ENCODE measurements around the gene ACADSB. TPM values are rescaled to one million over a fixed set of nuclear protein-coding genes. Genes with fewer than 3 reads are reported as not detected.

The ACADSB gene
- total RNA-seq, 1 donor from 2014 or later, result 15.0 TPM

GRCh38 chr10:122995936-122996335 is 12.9 kb upstream of the ACADSB start:
- TF ChIP-seq EZH2phosphoT487 (IDR thresholded peaks at IDR 0.05) (no peak), CTCF (IDR thresholded peaks at IDR 0.05) (no peak)
- H3K4me2 ChIP-seq, result no peak overlapping the region
- H4K20me1 ChIP-seq (ENCODE audit: low read depth), result peaks cover 5% of the 10 kb centered on the region
- H3K9me3 ChIP-seq (ENCODE audit: low read depth), result no peaks in the 10 kb centered on the region
- no peak overlapping the region for H3K4me3 ChIP-seq
- H3K27me3 Mint-ChIP-seq (ENCODE audit: insufficient read depth, low read depth), result no peaks in the 10 kb centered on the region
- H3K27ac Mint-ChIP-seq, result no peak overlapping the region
- peaks cover 8% of the 10 kb centered on the region for H3K36me3 ChIP-seq
- peaks cover 10% of the 10 kb centered on the region for H3K4me1 ChIP-seq
- no peak overlapping the region for H3K27ac ChIP-seq
- H3K9me3 Mint-ChIP-seq, result no peaks in the 10 kb centered on the region
- no peak for DNase-seq (ENCODE audit: low spot score)
- no peak overlapping the region for H2AFZ ChIP-seq (replicated peaks)
- no peaks in the 10 kb centered on the region for H3K27me3 ChIP-seq
- H3K79me2 ChIP-seq (ENCODE audit: low read depth), result peaks cover 14% of the 10 kb centered on the region
- H3K9ac ChIP-seq, result no peak overlapping the region
- peaks cover 3% of the 10 kb centered on the region for H3K36me3 Mint-ChIP-seq
- H3K4me1 Mint-ChIP-seq, result no peaks in the 10 kb centered on the region
- no peak overlapping the region for H3K4me3 Mint-ChIP-seq
- H3F3A ChIP-seq (ENCODE audit: low read depth), result no peaks in the 10 kb centered on the region

GRCh38 chr10:122997864-122998263 is 10.9 kb upstream of the ACADSB start:
- Histone ChIP-seq H3K79me2 (ENCODE audit: low read depth) (peaks cover 33% of the 10 kb centered on the region), H3K9ac (no peak overlapping the region), H3K27ac (no peak overlapping the region), H3K4me2 (no peak overlapping the region), H2AFZ (replicated peaks) (no peak overlapping the region), H3K27me3 (no peaks in the 10 kb centered on the region), H3K4me3 (no peak overlapping the region), H4K20me1 (ENCODE audit: low read depth) (peaks cover 5% of the 10 kb centered on the region), H3F3A (ENCODE audit: low read depth) (no peaks in the 10 kb centered on the region), H3K4me1 (peaks cover 10% of the 10 kb centered on the region), H3K9me3 (ENCODE audit: low read depth) (no peaks in the 10 kb centered on the region), H3K36me3 (no peaks in the 10 kb centered on the region)
- TF ChIP-seq EZH2phosphoT487 (IDR thresholded peaks at IDR 0.05), result no peak
- no peak for TF ChIP-seq CTCF (IDR thresholded peaks at IDR 0.05)
- TF ChIP-seq EZH2 (IDR thresholded peaks at IDR 0.05), result no peak
- Mint-ChIP-seq H3K4me3 (no peak overlapping the region), H3K36me3 (peaks cover 3% of the 10 kb centered on the region), H3K4me1 (no peaks in the 10 kb centered on the region), H3K27ac (no peak overlapping the region), H3K9me3 (no peaks in the 10 kb centered on the region), H3K27me3 (ENCODE audit: insufficient read depth, low read depth) (no peaks in the 10 kb centered on the region)
- DNase-seq (ENCODE audit: low spot score), result no peak

DNA sequence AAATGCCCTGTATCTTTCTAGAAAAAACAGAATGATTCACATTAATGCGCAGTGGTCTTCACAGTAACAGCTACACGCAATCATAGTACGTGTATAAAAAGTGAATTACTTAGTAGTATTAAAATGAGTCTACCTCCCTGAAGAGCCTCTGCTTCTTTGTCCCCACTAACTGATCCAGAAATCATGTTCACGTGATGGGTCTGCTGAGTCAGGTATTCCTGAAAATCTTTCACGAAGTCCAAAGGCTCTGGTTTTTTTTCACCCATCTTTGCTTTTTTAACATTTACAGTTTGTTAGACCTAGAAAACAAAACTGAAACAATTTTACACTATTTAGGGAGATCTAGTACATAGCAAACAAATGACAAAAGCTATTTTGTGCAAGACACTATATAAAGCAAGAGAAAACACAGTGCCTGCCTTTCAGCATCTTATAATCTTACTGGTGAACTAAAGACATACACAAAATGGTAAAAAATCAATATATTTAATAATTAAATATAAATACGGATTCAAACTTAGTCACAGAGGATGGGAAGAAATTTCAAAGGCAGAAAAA is 10.4 kb upstream of the ACADSB start:
- DNase-seq (ENCODE audit: low spot score), result no peak
- no peak overlapping the region for H3K4me2 ChIP-seq
- H3K4me3 ChIP-seq, result no peak overlapping the region
- peaks cover 5% of the 10 kb centered on the region for H4K20me1 ChIP-seq (ENCODE audit: low read depth)
- no peak overlapping the region for H3K4me3 Mint-ChIP-seq
- H3K36me3 ChIP-seq, result no peaks in the 10 kb centered on the region
- H3F3A ChIP-seq (ENCODE audit: low read depth), result no peaks in the 10 kb centered on the region
- no peak for TF ChIP-seq CTCF (IDR thresholded peaks at IDR 0.05)
- TF ChIP-seq EZH2phosphoT487 (IDR thresholded peaks at IDR 0.05), result no peak
- TF ChIP-seq EZH2 (IDR thresholded peaks at IDR 0.05), result no peak
- H2AFZ ChIP-seq (replicated peaks), result no peak overlapping the region
- H3K4me1 Mint-ChIP-seq, result no peaks in the 10 kb centered on the region
- no peaks in the 10 kb centered on the region for H3K27me3 Mint-ChIP-seq (ENCODE audit: insufficient read depth, low read depth)
- no peaks in the 10 kb centered on the region for H3K9me3 Mint-ChIP-seq
- peaks cover 3% of the 10 kb centered on the region for H3K36me3 Mint-ChIP-seq
- no peaks in the 10 kb centered on the region for H3K9me3 ChIP-seq (ENCODE audit: low read depth)
- H3K79me2 ChIP-seq (ENCODE audit: low read depth), result peaks cover 37% of the 10 kb centered on the region
- H3K9ac ChIP-seq, result no peak overlapping the region
- H3K4me1 ChIP-seq, result peaks cover 10% of the 10 kb centered on the region
- no peaks in the 10 kb centered on the region for H3K27me3 ChIP-seq
- no peak overlapping the region for H3K27ac ChIP-seq
- no peak overlapping the region for H3K27ac Mint-ChIP-seq

Measured in neural progenitor cell (in vitro differentiated cells).